SH-SY5Y (cell line): ENCODE results near the gene ADNP.

Experiments
- GATA2 ChIP-seq: IDR thresholded peaks from 2 replicates; pipeline ENCODE4 v1.6.1; 2011; ENCODE audit warnings: mild to moderate bottlenecking, low read depth, low read length
- GATA3 ChIP-seq: IDR thresholded peaks from 2 replicates; pipeline ENCODE4 v1.6.1; 2011; ENCODE audit warnings: low read depth, mild to moderate bottlenecking, low read length, moderate library complexity

DNA sequence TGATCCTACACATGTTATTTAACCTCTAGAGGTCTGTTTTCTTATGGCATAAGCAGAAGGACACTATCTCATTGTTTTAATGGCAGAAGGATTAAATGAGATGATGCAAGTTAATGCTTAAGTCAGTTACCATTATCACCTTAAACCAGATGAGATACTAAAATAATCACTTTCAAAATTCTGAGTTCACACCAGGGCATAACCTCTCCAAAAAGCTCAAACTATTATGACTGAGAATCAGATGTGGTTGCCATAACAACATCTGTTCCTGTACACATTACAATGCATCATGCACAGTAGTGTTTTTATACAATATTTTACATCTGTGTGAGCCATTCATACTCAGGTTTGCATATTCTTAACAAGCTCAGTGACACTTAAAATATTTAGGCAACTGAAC lies 10.2 kb downstream of the ADNP start:
- TF ChIP-seq GATA3 = no peak
- TF ChIP-seq GATA2 = no peak
